Right lobe of liver (tissue), 4 donors: Measurements from ENCODE around the gene MED12L.

Source experiments
- CTCF ChIP-seq, 4 donors: fragments of 200-600 bp in 3 of 4; fragments of 450-650 bp in 1 of 4; IDR thresholded peaks; one replicate each; pipeline versions ENCODE4 v1.5.1 to v1.8.0; 2016 to 2022; ENCODE audit warnings: antibody characterized with exemption in 4 of 4, mild to moderate bottlenecking in 2 of 4
- POLR2A ChIP-seq: fragments of 450-650 bp; IDR thresholded peaks from one replicate; pipeline ENCODE4 v1.6.1; 2017; ENCODE audit warnings: antibody characterized with exemption, mild to moderate bottlenecking
- donor health status: DM: no; HTN: no; CAD: no.
- donor health status: DM: no; HTN: no; CAD: no.
- donor health status: DM: no; HTN: yes; CAD: no.

- no peak for TF ChIP-seq CTCF (IDR thresholded peaks at IDR 0.05)
- peak; percentile 17 for TF ChIP-seq POLR2A
Observed at GRCh38 chr3:151329363-151329762, 243.9 kb downstream of the MED12L start, which contains the start of gene P2RY13.
